Stimulated activated naive B cell treated with anti-CD40 and anti-IgM and Interleukin-4, amounts not matched to agents 10 μg/mL and 1 μg/mL and 100 μg/mL, for 72 hours (primary cell): ENCODE results near the gene SCGB1C1.
"Not testable (repeated sequence)": the region's sequence is repeated elsewhere in the genome, so short reads cannot be mapped to it uniquely, and the experiment has no call there.

Source experiments
- ATAC-seq, 2 donors: fragments of 150-1000 bp; cut with Tn5 transposase; replicated peaks; 2 replicates each; pipeline ENCODE4 v1.10.0; 2021; ENCODE audit warnings: moderate library complexity in 1 of 2
- DNase-seq: peaks from one replicate; pipeline ENCODE4 v3.0.0; 2021
- H3K27ac Mint-ChIP-seq: one replicate; pipeline ENCODE4 v1.8.0; 2022; ENCODE audit warnings: mild to moderate bottlenecking, mixed read lengths
- H3K27me3 Mint-ChIP-seq, 2 donors: one replicate each; pipeline ENCODE4 v1.8.0; 2022; ENCODE audit warnings: mixed read lengths in 2 of 2
- H3K36me3 Mint-ChIP-seq, 2 donors: one replicate each; pipeline ENCODE4 v1.8.0; 2022; ENCODE audit warnings: mixed read lengths in 2 of 2, mild to moderate bottlenecking in 1 of 2
- H3K4me1 Mint-ChIP-seq, 2 donors: one replicate each; pipeline ENCODE4 v1.8.0; 2022; ENCODE audit warnings: mixed read lengths in 2 of 2, mild to moderate bottlenecking in 1 of 2
- H3K4me3 Mint-ChIP-seq, 2 donors: one replicate each; pipeline ENCODE4 v1.8.0; 2022; ENCODE audit warnings: mild to moderate bottlenecking in 2 of 2, mixed read lengths in 2 of 2, moderate library complexity in 1 of 2
- H3K9me3 Mint-ChIP-seq, 2 donors: one replicate each; pipeline ENCODE4 v1.8.0; 2022; ENCODE audit warnings: mixed read lengths in 2 of 2, mild to moderate bottlenecking in 1 of 2

The SCGB1C1 gene

GRCh38 chr11:218815-219593 is 26.1 kb downstream of the SCGB1C1 start:
- ATAC-seq (no peak), DNase-seq (no peak)
- Mint-ChIP-seq H3K27ac (no peak overlapping the region), H3K4me3 (no peak overlapping the region), H3K9me3 (no peaks in the 10 kb centered on the region), H3K36me3 (peaks cover 29 to 51% of the 10 kb centered on the region in 2 donors), H3K27me3 (no peaks in the 10 kb centered on the region), H3K4me1 (peaks cover 0 to 5% of the 10 kb centered on the region in 2 donors)

- H3K27ac Mint-ChIP-seq, DNase-seq, H3K27me3 Mint-ChIP-seq, H3K4me3 Mint-ChIP-seq, H3K4me1 Mint-ChIP-seq, H3K9me3 Mint-ChIP-seq, ATAC-seq: not testable (repeated sequence)
- H3K36me3 Mint-ChIP-seq = peaks cover 29 to 35% of the 10 kb centered on the region in 2 donors
These were observed 27.9 kb downstream of the SCGB1C1 start for GRCh38 chr11:220641-221215.

- ATAC-seq (no peak), DNase-seq (no peak)
- Mint-ChIP-seq H3K9me3 (no peaks in the 10 kb centered on the region), H3K36me3 (peaks cover 26 to 30% of the 10 kb centered on the region in 2 donors), H3K4me3 (no peak overlapping the region), H3K27ac (no peak overlapping the region), H3K4me1 (peaks cover 10% of the 10 kb centered on the region in 2 donors), H3K27me3 (no peaks in the 10 kb centered on the region)
These were observed 28.7 kb downstream of the SCGB1C1 start for GRCh38 chr11:221539-221938.

GRCh38 chr11:221998-222789 is 29.3 kb downstream of the SCGB1C1 start:
- Mint-ChIP-seq H3K9me3 (no peaks in the 10 kb centered on the region), H3K27ac (peak overlapping the region; percentile 76), H3K4me1 (peaks cover 10% of the 10 kb centered on the region in 2 donors), H3K4me3 (no peak overlapping the region), H3K36me3 (peaks cover 26 to 30% of the 10 kb centered on the region in 2 donors), H3K27me3 (no peaks in the 10 kb centered on the region)
- no peak for ATAC-seq
- no peak for DNase-seq

GRCh38 chr11:223026-223789 is 30.3 kb downstream of the SCGB1C1 start:
- DNase-seq (no peak), ATAC-seq (no peak)
- Mint-ChIP-seq H3K27me3 (no peaks in the 10 kb centered on the region), H3K4me3 (no peak overlapping the region), H3K9me3 (no peaks in the 10 kb centered on the region), H3K27ac (peak overlapping the region; percentile 70), H3K36me3 (peaks cover 21 to 25% of the 10 kb centered on the region in 2 donors), H3K4me1 (peaks cover 12 to 16% of the 10 kb centered on the region in 2 donors)

- Mint-ChIP-seq H3K4me3 (no peak overlapping the region), H3K36me3 (peaks cover 23 to 28% of the 10 kb centered on the region in 2 donors), H3K4me1 (peaks cover 12 to 21% of the 10 kb centered on the region in 2 donors), H3K27me3 (no peaks in the 10 kb centered on the region), H3K9me3 (no peaks in the 10 kb centered on the region), H3K27ac (no peak overlapping the region)
- ATAC-seq (no peak), DNase-seq (no peak)
These were observed 31.0 kb downstream of the SCGB1C1 start for GRCh38 chr11:223884-224283.

- Mint-ChIP-seq H3K4me1 (peaks cover 12 to 21% of the 10 kb centered on the region in 2 donors), H3K27me3 (no peaks in the 10 kb centered on the region), H3K9me3 (no peaks in the 10 kb centered on the region), H3K27ac (no peak overlapping the region), H3K4me3 (no peak overlapping the region), H3K36me3 (peaks cover 21 to 25% of the 10 kb centered on the region in 2 donors)
- ATAC-seq = no peak
- DNase-seq = no peak
These were observed 31.5 kb downstream of the SCGB1C1 start for GRCh38 chr11:224424-224823.

GRCh38 chr11:225734-226453 is 33.0 kb downstream of the SCGB1C1 start:
- ATAC-seq = peak; percentile 91 to 99
- H3K27me3 Mint-ChIP-seq = no peaks in the 10 kb centered on the region
- peak overlapping the region; percentile 14 to 36 for H3K4me3 Mint-ChIP-seq
- H3K4me1 Mint-ChIP-seq = peaks cover 12 to 21% of the 10 kb centered on the region in 2 donors
- peak overlapping the region; percentile 32 for H3K27ac Mint-ChIP-seq
- H3K9me3 Mint-ChIP-seq = no peaks in the 10 kb centered on the region
- peaks cover 24 to 27% of the 10 kb centered on the region in 2 donors for H3K36me3 Mint-ChIP-seq
- no peak for DNase-seq

- no peak overlapping the region for H3K27ac Mint-ChIP-seq
These were observed 35.0 kb downstream of the SCGB1C1 start for GRCh38 chr11:227824-228379.

GRCh38 chr11:230431-230830 is 37.6 kb downstream of the SCGB1C1 start:
- no peaks in the 10 kb centered on the region for H3K27me3 Mint-ChIP-seq
- no peak for DNase-seq
- H3K27ac Mint-ChIP-seq = no peak overlapping the region
- no peak overlapping the region for H3K4me3 Mint-ChIP-seq
- H3K36me3 Mint-ChIP-seq = peaks cover 10 to 16% of the 10 kb centered on the region in 2 donors
- ATAC-seq = no peak
- H3K4me1 Mint-ChIP-seq = peaks cover 15 to 26% of the 10 kb centered on the region in 2 donors
- no peaks in the 10 kb centered on the region for H3K9me3 Mint-ChIP-seq

More at GRCh38 chr11:227824-228379, 35.0 kb downstream of the SCGB1C1 start:
- H3K27me3 Mint-ChIP-seq = no peaks in the 10 kb centered on the region
- H3K36me3 Mint-ChIP-seq = peaks cover 14 to 22% of the 10 kb centered on the region in 2 donors
- H3K4me1 Mint-ChIP-seq = peaks cover 12 to 21% of the 10 kb centered on the region in 2 donors
- DNase-seq (no peak), ATAC-seq (no peak)
- H3K4me3 Mint-ChIP-seq = no peak overlapping the region
- no peaks in the 10 kb centered on the region for H3K9me3 Mint-ChIP-seq

- DNase-seq (no peak), ATAC-seq (no peak)
- peaks cover 12 to 16% of the 10 kb centered on the region in 2 donors for H3K36me3 Mint-ChIP-seq
- no peak overlapping the region for H3K4me3 Mint-ChIP-seq
- H3K27ac Mint-ChIP-seq = no peak overlapping the region
- no peaks in the 10 kb centered on the region for H3K9me3 Mint-ChIP-seq
- no peaks in the 10 kb centered on the region for H3K27me3 Mint-ChIP-seq
- peaks cover 7 to 24% of the 10 kb centered on the region in 2 donors for H3K4me1 Mint-ChIP-seq
These were observed 40.1 kb downstream of the SCGB1C1 start for GRCh38 chr11:232783-233565.

- Mint-ChIP-seq H3K27me3 (no peaks in the 10 kb centered on the region), H3K4me1 (peaks cover 13 to 31% of the 10 kb centered on the region in 2 donors)
These were observed 42.3 kb downstream of the SCGB1C1 start for GRCh38 chr11:235180-235579.

More at GRCh38 chr11:235180-235579, 42.3 kb downstream of the SCGB1C1 start:
- no peak for ATAC-seq
- Mint-ChIP-seq H3K4me3 (peak overlapping the region; percentile 94 to 96), H3K9me3 (no peaks in the 10 kb centered on the region), H3K36me3 (peaks cover 14 to 15% of the 10 kb centered on the region in 2 donors), H3K27ac (peak overlapping the region; percentile 95)
- DNase-seq = no peak
